ENCODE data around the gene PAM. TPM values are rescaled to one million over a fixed set of nuclear protein-coding genes. Genes with fewer than 3 reads are reported as not detected.

PAM gene
- total and polyA plus RNA-seq, 2 donors: 22.1 to 76.3 TPM

- Histone ChIP-seq H3K4me3 (ENCODE audit: low read length in 2 of 2) (no peak overlapping the region), H3K9me3 (ENCODE audit: control insufficient read depth in 2 of 2, insufficient read depth in 1 of 2, low read length in 1 of 2) (no peaks in the 10 kb centered on the region), H3K36me3 (ENCODE audit: control insufficient read depth in 2 of 2, insufficient read depth in 2 of 2, low read length in 1 of 2) (no peaks in the 10 kb centered on the region), H3K27me3 (ENCODE audit: control insufficient read depth in 2 of 2, insufficient read depth in 1 of 2, low read length in 1 of 2) (no peaks in the 10 kb centered on the region), H3K27ac (ENCODE audit: low read depth in 1 of 2, low read length in 1 of 2) (no peak overlapping the region), H3K4me1 (ENCODE audit: control insufficient read depth in 2 of 2, insufficient read depth in 2 of 2, low read length in 2 of 2) (no peaks in the 10 kb centered on the region)
- no peak for DNase-seq (ENCODE audit: low read depth in 6 of 9, low spot score in 9 of 9)
- 96% methylated on average over 2 of the region's 2 CpGs for WGBS
These were observed 32.0 kb downstream of the PAM start for GRCh38 chr5:102787134-102787533.

- Histone ChIP-seq H3K27ac (ENCODE audit: low read depth in 1 of 2, low read length in 1 of 2) (no peak overlapping the region), H3K9me3 (ENCODE audit: control insufficient read depth in 2 of 2, insufficient read depth in 1 of 2, low read length in 1 of 2) (no peaks in the 10 kb centered on the region), H3K36me3 (ENCODE audit: control insufficient read depth in 2 of 2, insufficient read depth in 2 of 2, low read length in 1 of 2) (no peaks in the 10 kb centered on the region), H3K4me3 (ENCODE audit: low read length in 2 of 2) (no peak overlapping the region), H3K4me1 (ENCODE audit: control insufficient read depth in 2 of 2, insufficient read depth in 2 of 2, low read length in 2 of 2) (no peaks in the 10 kb centered on the region), H3K27me3 (ENCODE audit: control insufficient read depth in 2 of 2, insufficient read depth in 1 of 2, low read length in 1 of 2) (no peaks in the 10 kb centered on the region)
- no peak for DNase-seq (ENCODE audit: low read depth in 6 of 9, low spot score in 9 of 9)
- WGBS: over 99% methylated on average over 2 of the region's 2 CpGs
These were observed 33.7 kb downstream of the PAM start for GRCh38 chr5:102788788-102789187.

GRCh38 chr5:102789469-102789868, 34.4 kb downstream of the PAM start:
- no peak overlapping the region for H3K27ac ChIP-seq (ENCODE audit: low read depth in 1 of 2, low read length in 1 of 2)
- no peaks in the 10 kb centered on the region for H3K36me3 ChIP-seq (ENCODE audit: control insufficient read depth in 2 of 2, insufficient read depth in 2 of 2, low read length in 1 of 2)
- no peaks in the 10 kb centered on the region for H3K27me3 ChIP-seq (ENCODE audit: control insufficient read depth in 2 of 2, insufficient read depth in 1 of 2, low read length in 1 of 2)
- WGBS: 98% methylated on average over 4 of the region's 4 CpGs
- no peaks in the 10 kb centered on the region for H3K9me3 ChIP-seq (ENCODE audit: control insufficient read depth in 2 of 2, insufficient read depth in 1 of 2, low read length in 1 of 2)
- H3K4me1 ChIP-seq (ENCODE audit: control insufficient read depth in 2 of 2, insufficient read depth in 2 of 2, low read length in 2 of 2): no peaks in the 10 kb centered on the region
- no peak for DNase-seq (ENCODE audit: low read depth in 6 of 9, low spot score in 9 of 9)
- H3K4me3 ChIP-seq (ENCODE audit: low read length in 2 of 2): no peak overlapping the region

- H3K4me1 ChIP-seq (ENCODE audit: control insufficient read depth in 2 of 2, insufficient read depth in 2 of 2, low read length in 2 of 2): no peaks in the 10 kb centered on the region
- DNase-seq (ENCODE audit: low read depth in 6 of 9, low spot score in 9 of 9): no peak
- no peaks in the 10 kb centered on the region for H3K36me3 ChIP-seq (ENCODE audit: control insufficient read depth in 2 of 2, insufficient read depth in 2 of 2, low read length in 1 of 2)
- H3K27ac ChIP-seq (ENCODE audit: low read depth in 1 of 2, low read length in 1 of 2): no peak overlapping the region
- no peaks in the 10 kb centered on the region for H3K9me3 ChIP-seq (ENCODE audit: control insufficient read depth in 2 of 2, insufficient read depth in 1 of 2, low read length in 1 of 2)
- no peaks in the 10 kb centered on the region for H3K27me3 ChIP-seq (ENCODE audit: control insufficient read depth in 2 of 2, insufficient read depth in 1 of 2, low read length in 1 of 2)
- H3K4me3 ChIP-seq (ENCODE audit: low read length in 2 of 2): no peak overlapping the region
These were observed 35.6 kb downstream of the PAM start for GRCh38 chr5:102790748-102791147.

- Histone ChIP-seq H3K36me3 (ENCODE audit: control insufficient read depth in 2 of 2, insufficient read depth in 2 of 2, low read length in 1 of 2) (no peaks in the 10 kb centered on the region), H3K4me3 (ENCODE audit: low read length in 2 of 2) (no peak overlapping the region), H3K27ac (ENCODE audit: low read depth in 1 of 2, low read length in 1 of 2) (no peak overlapping the region), H3K9me3 (ENCODE audit: control insufficient read depth in 2 of 2, insufficient read depth in 1 of 2, low read length in 1 of 2) (no peaks in the 10 kb centered on the region), H3K4me1 (ENCODE audit: control insufficient read depth in 2 of 2, insufficient read depth in 2 of 2, low read length in 2 of 2) (no peaks in the 10 kb centered on the region), H3K27me3 (ENCODE audit: control insufficient read depth in 2 of 2, insufficient read depth in 1 of 2, low read length in 1 of 2) (no peaks in the 10 kb centered on the region)
- no peak for DNase-seq (ENCODE audit: low read depth in 6 of 9, low spot score in 9 of 9)
- 92% methylated on average over 1 of the region's 1 CpG for WGBS
These were observed 37.6 kb downstream of the PAM start for GRCh38 chr5:102792705-102793104.

GRCh38 chr5:102794047-102794446, 38.9 kb downstream of the PAM start:
- 100% methylated on average over 1 of the region's 1 CpG for WGBS
- Histone ChIP-seq H3K27me3 (ENCODE audit: control insufficient read depth in 2 of 2, insufficient read depth in 1 of 2, low read length in 1 of 2) (no peaks in the 10 kb centered on the region), H3K36me3 (ENCODE audit: control insufficient read depth in 2 of 2, insufficient read depth in 2 of 2, low read length in 1 of 2) (no peaks in the 10 kb centered on the region), H3K9me3 (ENCODE audit: control insufficient read depth in 2 of 2, insufficient read depth in 1 of 2, low read length in 1 of 2) (no peaks in the 10 kb centered on the region), H3K27ac (ENCODE audit: low read depth in 1 of 2, low read length in 1 of 2) (no peak overlapping the region), H3K4me3 (ENCODE audit: low read length in 2 of 2) (no peak overlapping the region), H3K4me1 (ENCODE audit: control insufficient read depth in 2 of 2, insufficient read depth in 2 of 2, low read length in 2 of 2) (no peaks in the 10 kb centered on the region)
- DNase-seq (ENCODE audit: low read depth in 6 of 9, low spot score in 9 of 9): no peak

GRCh38 chr5:102794677-102795331, 39.7 kb downstream of the PAM start:
- Histone ChIP-seq H3K4me1 (ENCODE audit: control insufficient read depth in 2 of 2, insufficient read depth in 2 of 2, low read length in 2 of 2) (no peaks in the 10 kb centered on the region), H3K9me3 (ENCODE audit: control insufficient read depth in 2 of 2, insufficient read depth in 1 of 2, low read length in 1 of 2) (no peaks in the 10 kb centered on the region), H3K27me3 (ENCODE audit: control insufficient read depth in 2 of 2, insufficient read depth in 1 of 2, low read length in 1 of 2) (no peaks in the 10 kb centered on the region), H3K27ac (ENCODE audit: low read depth in 1 of 2, low read length in 1 of 2) (no peak overlapping the region), H3K36me3 (ENCODE audit: control insufficient read depth in 2 of 2, insufficient read depth in 2 of 2, low read length in 1 of 2) (no peaks in the 10 kb centered on the region), H3K4me3 (ENCODE audit: low read length in 2 of 2) (no peak overlapping the region)
- WGBS: 93% methylated on average over 3 of the region's 3 CpGs
- no peak for DNase-seq (ENCODE audit: low read depth in 6 of 9, low spot score in 9 of 9)

- Histone ChIP-seq H3K4me1 (ENCODE audit: control insufficient read depth in 2 of 2, insufficient read depth in 2 of 2, low read length in 2 of 2) (peaks cover 0 to 4% of the 10 kb centered on the region in 2 donors), H3K9me3 (ENCODE audit: control insufficient read depth in 2 of 2, insufficient read depth in 1 of 2, low read length in 1 of 2) (no peaks in the 10 kb centered on the region), H3K36me3 (ENCODE audit: control insufficient read depth in 2 of 2, insufficient read depth in 2 of 2, low read length in 1 of 2) (no peaks in the 10 kb centered on the region), H3K27me3 (ENCODE audit: control insufficient read depth in 2 of 2, insufficient read depth in 1 of 2, low read length in 1 of 2) (no peaks in the 10 kb centered on the region), H3K27ac (ENCODE audit: low read depth in 1 of 2, low read length in 1 of 2) (no peak overlapping the region), H3K4me3 (ENCODE audit: low read length in 2 of 2) (no peak overlapping the region)
- DNase-seq (ENCODE audit: low read depth in 6 of 9, low spot score in 9 of 9): no peak
- 87% methylated on average over 4 of the region's 4 CpGs for WGBS
These were observed 40.4 kb downstream of the PAM start for GRCh38 chr5:102795526-102795925.

GRCh38 chr5:102796009-102796408, 40.9 kb downstream of the PAM start:
- Histone ChIP-seq H3K36me3 (ENCODE audit: control insufficient read depth in 2 of 2, insufficient read depth in 2 of 2, low read length in 1 of 2) (no peaks in the 10 kb centered on the region), H3K9me3 (ENCODE audit: control insufficient read depth in 2 of 2, insufficient read depth in 1 of 2, low read length in 1 of 2) (no peaks in the 10 kb centered on the region), H3K4me1 (ENCODE audit: control insufficient read depth in 2 of 2, insufficient read depth in 2 of 2, low read length in 2 of 2) (peaks cover 0 to 5% of the 10 kb centered on the region in 2 donors), H3K27ac (ENCODE audit: low read depth in 1 of 2, low read length in 1 of 2) (no peak overlapping the region), H3K4me3 (ENCODE audit: low read length in 2 of 2) (no peak overlapping the region), H3K27me3 (ENCODE audit: control insufficient read depth in 2 of 2, insufficient read depth in 1 of 2, low read length in 1 of 2) (no peaks in the 10 kb centered on the region)
- WGBS: 99% methylated on average over 2 of the region's 2 CpGs
- DNase-seq (ENCODE audit: low read depth in 6 of 9, low spot score in 9 of 9): no peak
